ENCODE measurements around the gene TRABD2B.

DNA sequence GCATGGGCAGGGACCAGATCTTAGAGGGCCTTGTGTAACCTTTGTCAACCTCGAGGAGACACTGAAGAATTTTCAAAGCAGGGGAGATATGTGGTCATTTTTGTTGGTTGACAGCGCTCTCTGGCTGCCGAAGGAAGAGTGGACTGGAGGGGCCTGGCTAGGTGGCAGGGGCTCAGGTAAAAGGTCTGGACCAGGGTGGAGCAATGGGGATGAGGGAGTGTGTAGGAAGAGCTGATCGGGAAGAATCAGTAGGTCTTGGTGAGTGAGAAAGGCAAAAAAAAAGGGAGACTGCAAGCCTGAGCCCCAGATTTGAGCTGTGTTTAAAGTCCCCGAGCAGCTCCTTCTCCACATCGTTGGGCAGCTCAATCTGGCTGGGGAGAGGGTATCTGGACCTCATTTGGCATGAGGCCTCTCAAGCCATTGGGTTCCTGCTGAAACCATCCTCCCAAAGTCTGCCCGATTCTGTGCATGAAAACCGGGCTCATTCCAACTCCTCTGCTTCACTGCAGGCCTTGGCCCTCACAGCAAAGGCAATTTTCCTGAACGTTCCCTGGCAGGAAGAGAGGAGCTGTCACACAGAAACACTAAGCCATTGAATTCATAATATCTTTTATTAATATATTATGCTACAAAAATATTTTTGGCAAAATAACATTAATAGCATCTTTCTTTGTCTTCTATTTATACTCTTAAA, 237.1 kb downstream of the TRABD2B start:
- TF ChIP-seq, protein P1, sequence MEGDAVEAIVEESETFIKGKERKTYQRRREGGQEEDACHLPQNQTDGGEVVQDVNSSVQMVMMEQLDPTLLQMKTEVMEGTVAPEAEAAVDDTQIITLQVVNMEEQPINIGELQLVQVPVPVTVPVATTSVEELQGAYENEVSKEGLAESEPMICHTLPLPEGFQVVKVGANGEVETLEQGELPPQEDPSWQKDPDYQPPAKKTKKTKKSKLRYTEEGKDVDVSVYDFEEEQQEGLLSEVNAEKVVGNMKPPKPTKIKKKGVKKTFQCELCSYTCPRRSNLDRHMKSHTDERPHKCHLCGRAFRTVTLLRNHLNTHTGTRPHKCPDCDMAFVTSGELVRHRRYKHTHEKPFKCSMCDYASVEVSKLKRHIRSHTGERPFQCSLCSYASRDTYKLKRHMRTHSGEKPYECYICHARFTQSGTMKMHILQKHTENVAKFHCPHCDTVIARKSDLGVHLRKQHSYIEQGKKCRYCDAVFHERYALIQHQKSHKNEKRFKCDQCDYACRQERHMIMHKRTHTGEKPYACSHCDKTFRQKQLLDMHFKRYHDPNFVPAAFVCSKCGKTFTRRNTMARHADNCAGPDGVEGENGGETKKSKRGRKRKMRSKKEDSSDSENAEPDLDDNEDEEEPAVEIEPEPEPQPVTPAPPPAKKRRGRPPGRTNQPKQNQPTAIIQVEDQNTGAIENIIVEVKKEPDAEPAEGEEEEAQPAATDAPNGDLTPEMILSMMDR (IDR thresholded peaks at IDR 0.05; ENCODE audit: insufficient read depth, low read length, poor library complexity, severe bottlenecking), result no peak
- TF ChIP-seq EZH2phosphoT487 (conservative IDR thresholded peaks at IDR 0.05; ENCODE audit: low read length), result no peak
